ENCODE data around the gene CHRNE.
"Not testable (repeated sequence)": the region's sequence is repeated elsewhere in the genome, so short reads cannot be mapped to it uniquely, and the experiment has no call there.

Gene CHRNE

DNA sequence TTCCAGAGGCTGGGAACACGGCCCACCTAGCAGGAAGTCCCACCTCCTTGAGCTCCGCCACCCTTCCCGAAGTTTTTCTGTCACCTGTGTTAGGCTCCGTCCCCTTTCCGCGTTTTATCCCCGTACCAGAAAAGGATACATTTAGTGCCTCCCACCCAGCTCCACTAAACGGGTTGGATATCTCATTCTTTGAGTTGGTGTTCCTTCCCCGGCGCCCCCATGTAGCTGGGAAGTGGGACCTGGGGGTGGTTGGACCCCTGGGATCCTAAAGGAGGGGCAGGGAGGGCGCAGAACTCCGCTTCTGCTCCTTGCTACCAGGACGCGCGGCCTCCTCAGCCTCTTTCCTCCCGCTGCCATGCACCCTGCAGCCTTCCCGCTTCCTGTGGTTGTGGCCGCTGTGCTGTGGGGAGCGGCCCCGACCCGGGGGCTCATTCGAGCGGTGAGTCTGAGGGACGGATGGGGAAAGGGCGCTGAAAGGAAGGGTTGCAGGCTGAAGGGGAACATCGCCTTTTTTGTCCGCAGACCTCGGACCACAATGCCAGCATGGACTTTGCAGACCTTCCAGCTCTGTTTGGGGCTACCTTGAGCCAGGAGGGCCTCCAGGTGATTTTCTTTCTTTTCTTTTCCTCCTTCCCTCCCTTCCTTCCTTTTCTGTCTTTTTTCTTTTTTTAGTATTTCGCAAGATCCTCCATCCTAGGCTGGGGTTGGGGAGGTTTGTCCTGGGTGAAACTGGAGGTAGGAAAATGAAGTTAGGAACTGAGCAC, 37.8 kb upstream of the CHRNE start:
- DNase-seq: peak in 9 of 10 donors; percentile 72 to 96 (median 82)
- intact Hi-C loops (cut with DNase I): loop anchor here (2.0 kb wide), 1 partner anchor 26 kb away; the partner anchor contains the start of gene SPAG7

DNA sequence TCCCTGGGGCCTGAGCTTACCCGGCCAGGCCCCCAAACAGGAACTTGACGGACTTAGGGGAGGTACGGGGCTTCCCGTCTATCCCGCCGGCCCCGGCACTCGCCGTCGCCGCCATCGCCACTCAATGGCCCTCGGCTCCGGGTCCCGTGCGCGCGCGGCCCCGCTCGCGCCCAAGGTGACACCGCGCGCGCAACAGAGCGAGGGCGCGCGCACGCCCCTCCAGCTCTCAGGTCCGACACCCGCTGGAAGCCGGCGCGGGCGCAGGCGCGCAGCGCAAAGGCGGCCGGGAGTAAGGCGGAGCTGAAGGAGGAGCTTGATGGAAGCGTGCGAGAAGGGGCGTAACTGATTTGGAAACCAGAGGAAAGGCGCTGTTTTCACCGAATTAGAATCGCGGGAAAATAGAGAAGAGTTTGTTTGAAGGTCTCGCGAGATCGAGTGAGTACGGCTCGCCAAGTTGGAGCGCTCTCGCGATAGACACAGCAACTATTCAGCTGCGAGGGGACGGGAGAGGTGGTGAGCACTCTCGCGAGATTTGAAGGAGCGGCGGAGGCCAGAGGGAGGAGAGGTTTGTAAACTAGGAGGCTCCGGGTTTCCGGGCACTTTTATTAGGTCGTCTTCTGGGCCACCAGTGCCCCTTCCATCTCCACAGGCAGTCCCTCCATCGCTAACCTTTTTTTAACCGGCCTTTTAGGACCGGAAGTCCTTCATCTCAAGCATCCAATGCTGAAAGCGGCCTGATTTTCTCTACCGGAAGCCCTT, 37.1 kb upstream of the CHRNE start, which contains the start of the genes RNF167 and SLC25A11:
RNF167 (plus strand) TSS at position 473 of the 759 bp plus-strand sequence. CDS start 642 bp downstream, outside the sequence.
SLC25A11 (minus strand) TSS at position 251 of the 759 bp plus-strand sequence; CDS start at position 115, 136 bp downstream.
- intact Hi-C loops (cut with DNase I): loop anchor here (2.0 kb wide), 1 partner anchor 27 kb away; the partner anchor contains the start of gene SPAG7
- peak; percentile 90 to 99 (median 94) for DNase-seq

DNA sequence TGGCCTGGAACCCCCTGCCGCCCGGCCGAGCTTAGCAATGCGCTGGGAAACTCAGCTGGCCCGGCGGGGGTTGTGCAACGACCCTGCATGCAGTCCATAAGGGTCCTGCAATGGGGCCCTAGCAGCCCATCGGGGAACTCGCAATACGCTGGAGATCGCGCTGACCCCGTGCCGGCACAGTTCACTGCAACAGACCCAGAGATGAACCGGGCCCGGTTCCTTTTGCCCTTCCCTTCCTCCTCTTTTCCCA, 36.6 kb upstream of the CHRNE start:
- intact Hi-C loops (cut with DNase I): no loop called here
- peak in 1 of 10 donors; percentile 85 for DNase-seq

DNA sequence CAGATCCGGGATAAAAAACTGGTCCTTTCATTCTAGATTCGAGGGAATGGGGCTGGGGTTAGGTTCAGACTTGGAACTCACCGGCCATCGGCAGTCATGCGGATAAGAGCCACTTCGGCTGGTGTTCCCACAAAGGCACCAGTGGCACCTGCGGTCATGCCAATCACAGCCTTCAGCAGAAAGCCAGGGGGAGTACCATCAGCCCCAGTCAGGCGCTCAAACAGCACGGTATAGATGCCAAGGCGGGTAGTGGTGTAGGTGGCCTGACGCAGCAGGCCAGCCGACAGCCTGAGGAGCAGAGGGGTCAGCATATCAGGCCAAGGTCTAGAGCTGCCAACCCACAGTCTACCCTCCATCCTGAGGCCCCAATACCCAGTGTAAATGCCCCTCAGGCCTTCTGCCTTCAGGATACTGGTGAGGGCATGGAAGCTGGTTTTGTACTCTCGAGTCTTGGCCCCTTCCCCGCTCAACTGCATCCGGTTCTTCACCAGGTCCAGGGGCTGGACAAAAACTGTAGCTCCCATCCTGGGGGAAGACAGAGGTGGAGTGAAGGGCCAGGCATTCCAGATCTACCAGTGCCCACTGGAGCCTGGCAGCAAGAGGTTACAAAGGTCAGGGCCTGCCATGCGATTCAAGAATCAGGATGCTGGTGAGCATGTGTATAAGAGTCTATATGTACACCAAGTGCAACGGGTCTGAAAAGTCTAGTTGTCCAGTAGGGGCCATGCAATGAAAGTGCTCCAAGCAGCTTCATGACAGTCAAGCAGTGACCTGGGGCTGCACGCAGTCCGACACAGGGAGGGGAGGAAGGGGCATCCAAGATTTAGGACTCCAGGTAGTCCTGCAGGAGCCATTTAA, 36.0 kb upstream of the CHRNE start:
- DNase-seq: peak in 2 of 10 donors; percentile 37 to 46
- intact Hi-C loops (cut with DNase I): no loop called here

DNA sequence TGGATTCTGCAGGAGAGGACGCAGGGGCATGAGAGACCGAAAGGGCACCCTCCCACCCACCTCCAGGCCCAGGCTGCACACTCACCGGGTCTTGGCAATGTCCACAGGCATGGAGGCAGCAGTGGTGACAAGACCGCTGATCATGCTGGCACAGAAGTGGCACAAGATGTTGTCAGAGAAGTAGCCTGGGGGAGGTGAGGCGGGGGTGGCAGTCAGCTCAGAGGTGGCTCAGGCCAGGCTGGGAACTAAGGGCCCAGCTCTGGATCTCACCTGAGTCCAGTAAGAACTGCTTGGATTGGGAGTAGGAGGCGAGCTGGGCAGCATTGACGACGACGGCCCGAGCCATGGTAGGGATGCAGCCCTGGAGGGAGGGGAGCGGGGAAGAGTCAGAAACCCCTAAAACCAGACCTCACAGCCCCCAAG, 35.2 kb upstream of the CHRNE start:
- DNase-seq: peak in 2 of 10 donors; percentile 67 to 69
- intact Hi-C loops (cut with DNase I): no loop called here

DNA sequence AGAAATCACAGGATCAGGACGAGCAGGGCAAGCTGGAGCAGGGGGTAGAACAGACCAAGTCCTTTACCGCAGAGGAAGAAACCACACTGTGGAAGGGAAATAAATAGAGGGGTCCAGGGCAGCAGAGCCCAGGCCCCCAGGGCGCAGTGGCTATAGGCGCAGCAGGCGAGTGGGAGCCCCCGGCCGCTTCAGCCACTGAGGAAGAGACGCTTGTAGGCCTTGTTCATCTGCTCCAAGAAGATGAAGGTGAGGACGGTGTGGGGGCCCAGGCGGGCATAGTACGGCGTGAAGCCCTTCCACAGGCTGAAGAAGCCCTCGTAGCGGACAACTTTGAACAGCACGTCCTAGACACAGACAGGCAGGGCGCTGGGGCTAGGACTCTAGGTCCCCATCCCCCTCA, 34.7 kb upstream of the CHRNE start:
- intact Hi-C loops (cut with DNase I): no loop called here
- DNase-seq: peak in 1 of 10 donors; percentile 67

DNA sequence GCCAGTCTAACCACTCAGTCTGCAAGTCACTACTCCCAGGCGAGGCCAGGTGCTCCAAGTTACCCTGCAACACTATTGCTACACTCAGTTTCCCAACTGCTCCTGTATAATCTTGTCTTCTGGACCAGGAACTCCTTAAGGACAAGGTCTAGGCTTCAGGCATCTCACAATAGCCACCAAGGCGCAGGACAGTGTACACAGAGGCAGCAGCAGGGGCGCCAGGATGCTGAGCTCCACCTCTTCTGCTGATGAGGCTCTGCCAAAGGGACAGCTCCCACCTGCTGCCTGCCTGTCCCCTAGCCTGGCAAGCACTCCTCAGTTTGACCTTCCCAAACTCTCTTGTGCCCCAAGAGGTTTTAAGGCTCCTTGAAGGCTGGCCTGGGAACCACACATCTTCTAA, 33.5 kb upstream of the CHRNE start:
- peak in 2 of 10 donors; percentile 22 to 51 for DNase-seq
- intact Hi-C loops (cut with DNase I): no loop called here

DNA sequence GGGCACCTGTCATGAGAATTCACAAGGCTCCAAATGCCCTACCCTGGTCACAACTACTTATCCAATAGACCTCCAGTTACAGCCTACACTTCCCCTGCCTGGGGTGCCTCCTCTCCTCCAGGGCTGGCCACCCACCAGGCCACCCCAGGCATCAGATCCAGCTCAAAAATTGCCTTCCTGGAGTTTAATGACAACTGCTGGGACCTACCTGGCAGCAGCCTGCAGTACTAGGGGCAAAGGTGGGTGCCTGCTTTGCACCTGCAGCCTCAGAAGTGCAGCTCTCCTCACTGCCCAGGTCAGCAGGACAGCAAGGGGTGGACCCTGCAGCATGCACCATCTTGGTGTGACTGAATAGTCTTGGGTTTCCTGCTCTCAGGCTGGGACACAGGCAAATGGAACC, 32.8 kb upstream of the CHRNE start:
- intact Hi-C loops (cut with DNase I): no loop called here
- peak in 2 of 10 donors; percentile 23 to 65 for DNase-seq

DNA sequence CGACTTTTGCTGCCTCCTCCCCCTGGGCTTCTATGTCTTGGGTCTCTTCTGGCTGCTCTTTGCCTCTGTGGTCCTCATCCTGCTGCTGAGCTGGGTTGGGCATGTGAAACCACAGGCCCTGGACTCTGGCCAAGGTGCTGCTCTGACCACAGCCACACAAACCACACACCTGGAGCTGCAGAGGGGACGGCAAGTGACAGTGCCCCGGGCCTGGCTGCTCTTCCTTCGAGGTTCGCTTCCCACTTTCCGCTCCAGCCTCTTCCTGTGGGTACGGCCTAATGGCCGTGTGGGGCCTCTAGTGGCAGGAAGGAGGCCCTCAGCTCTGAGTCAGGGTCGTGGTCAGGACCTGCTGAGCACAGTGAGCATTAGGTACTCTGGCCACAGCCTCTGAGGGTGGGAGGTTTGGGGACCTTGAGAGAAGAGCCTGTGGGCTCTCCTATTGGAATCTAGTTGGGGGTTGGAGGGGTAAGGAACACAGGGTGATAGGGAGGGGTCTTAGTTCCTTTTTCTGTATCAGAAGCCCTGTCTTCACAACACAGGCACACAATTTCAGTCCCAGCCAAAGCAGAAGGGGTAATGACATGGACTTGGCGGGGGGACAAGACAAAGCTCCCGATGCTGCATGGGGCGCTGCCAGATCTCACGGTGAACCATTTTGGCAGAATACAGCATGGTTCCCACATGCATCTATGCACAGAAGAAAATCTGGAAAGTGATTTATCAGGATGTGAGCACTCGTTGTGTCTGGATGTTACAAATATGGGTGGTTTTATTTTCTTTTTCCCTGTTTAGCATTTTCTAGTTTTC, 31.5 kb upstream of the CHRNE start:
- intact Hi-C loops (cut with DNase I): no loop called here

DNA sequence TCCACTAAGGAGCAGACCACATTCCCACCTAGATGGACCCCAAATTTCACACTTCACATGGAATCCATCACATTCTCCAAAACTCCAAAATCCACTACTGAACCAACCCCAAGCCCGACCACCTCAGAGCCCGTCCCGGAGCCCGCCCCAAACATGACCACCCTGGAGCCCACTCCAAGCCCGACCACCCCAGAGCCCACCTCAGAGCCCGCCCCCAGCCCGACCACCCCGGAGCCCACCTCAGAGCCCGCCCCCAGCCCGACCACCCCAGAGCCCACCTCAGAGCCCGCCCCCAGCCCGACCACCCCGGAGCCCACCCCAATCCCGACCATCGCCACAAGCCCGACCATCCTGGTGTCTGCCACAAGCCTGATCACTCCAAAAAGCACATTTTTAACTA, 30.7 kb upstream of the CHRNE start:
- peak in 3 of 10 donors; percentile 12 to 35 (median 19) for DNase-seq
- intact Hi-C loops (cut with DNase I): no loop called here

More for the DNA sequence above, 31.5 kb upstream of the CHRNE start:
- peak in 3 of 10 donors; percentile 51 to 81 (median 58) for DNase-seq

DNA sequence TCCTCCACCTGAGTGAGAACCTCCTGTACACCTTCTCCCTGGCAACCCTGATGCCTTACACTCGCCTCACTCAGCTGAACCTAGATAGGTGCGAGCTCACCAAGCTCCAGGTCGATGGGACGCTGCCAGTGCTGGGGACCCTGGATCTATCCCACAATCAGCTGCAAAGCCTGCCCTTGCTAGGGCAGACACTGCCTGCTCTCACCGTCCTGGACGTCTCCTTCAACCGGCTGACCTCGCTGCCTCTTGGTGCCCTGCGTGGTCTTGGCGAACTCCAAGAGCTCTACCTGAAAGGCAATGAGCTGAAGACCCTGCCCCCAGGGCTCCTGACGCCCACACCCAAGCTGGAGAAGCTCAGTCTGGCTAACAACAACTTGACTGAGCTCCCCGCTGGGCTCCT, 29.9 kb upstream of the CHRNE start:
- intact Hi-C loops (cut with DNase I): no loop called here

DNA sequence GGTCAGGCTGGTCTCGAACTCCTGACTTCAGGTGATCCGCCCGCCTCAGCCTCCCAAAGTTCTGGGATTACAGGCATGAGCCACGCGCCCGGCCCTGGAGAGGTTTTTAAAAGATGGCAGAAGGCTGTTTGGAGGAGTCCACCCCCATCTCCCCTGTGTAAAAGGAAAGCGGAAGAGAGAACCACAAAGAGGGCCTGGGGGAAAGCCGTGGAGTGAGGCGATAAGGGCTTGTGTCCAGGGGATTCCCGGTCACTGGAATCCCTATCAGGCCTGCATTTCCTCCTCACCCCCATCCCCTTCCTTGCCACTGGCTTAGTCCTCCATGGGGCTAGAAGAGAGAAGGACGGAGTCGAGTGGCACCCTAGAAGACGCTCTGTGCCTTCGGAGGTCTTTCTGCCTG, 29.1 kb upstream of the CHRNE start, which contains the start of gene GP1BA:
GP1BA (plus strand) TSS at position 315 of the 400 bp plus-strand sequence. CDS start 328 bp downstream, outside the sequence.
- DNase-seq: peak in 2 of 10 donors; percentile 39 to 41
- intact Hi-C loops (cut with DNase I): no loop called here

More for the DNA sequence above, 29.9 kb upstream of the CHRNE start:
- DNase-seq: peak in 3 of 10 donors; percentile 61 to 80 (median 66)

DNA sequence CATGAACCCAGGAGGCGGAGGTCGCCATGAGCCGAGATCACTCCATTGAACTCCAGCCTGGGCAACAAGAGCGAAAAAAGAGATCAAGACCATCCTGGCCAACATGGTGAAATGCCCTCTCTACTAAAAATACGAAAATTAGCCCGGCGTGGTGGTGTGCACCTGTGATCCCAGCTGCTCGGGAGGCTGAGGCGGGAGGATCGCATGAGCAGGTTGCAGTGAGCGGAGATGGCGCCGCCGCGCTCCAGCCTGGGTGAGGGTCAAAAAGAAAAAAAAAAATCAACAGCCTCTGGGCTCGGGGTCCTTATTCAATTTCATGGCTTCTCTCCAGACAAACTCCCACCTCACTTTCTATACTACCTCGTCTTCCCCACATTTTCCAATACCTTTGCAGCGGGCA, 26.0 kb upstream of the CHRNE start:
- DNase-seq: peak in 2 of 10 donors; percentile 59
- intact Hi-C loops (cut with DNase I): no loop called here

DNA sequence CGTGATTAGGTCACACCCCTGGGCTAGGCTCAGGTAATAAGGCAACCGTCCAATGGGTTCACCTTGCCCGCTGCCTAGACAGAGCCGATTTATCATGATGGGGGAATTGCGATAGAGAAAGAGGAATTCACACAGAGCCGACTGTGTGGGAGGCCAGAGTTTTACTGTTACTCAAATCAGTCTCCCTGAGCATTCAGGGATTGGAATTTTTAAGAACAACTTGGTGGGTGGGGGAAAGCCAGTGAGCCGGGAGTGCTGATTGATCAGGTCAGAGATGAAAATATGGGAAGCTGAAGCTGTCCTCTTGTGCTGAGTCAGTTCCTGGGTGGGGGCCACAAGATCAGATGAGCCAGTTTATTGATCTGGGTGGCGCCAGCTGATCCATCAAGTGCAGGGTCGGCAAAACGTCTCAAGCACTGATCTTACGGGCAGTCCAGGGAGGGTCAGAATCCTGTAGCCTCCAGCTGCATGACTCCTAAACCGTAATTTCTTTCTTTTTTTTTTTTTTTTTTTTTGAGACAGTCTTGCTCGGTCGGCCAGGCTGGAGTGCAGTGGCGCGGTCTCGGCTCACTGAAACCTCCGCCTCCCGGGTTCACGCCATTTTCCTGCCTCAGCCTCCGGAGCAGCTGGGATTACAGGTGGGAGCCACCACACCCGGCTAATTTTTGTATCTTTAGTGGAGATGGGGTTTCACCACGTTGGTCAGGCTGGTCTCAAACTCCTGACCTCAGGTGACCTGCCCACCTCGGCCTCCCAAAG, 23.9 kb upstream of the CHRNE start:
- intact Hi-C loops (cut with DNase I): not testable (repeated sequence)
- DNase-seq: peak in 1 of 10 donors; percentile 16

DNA sequence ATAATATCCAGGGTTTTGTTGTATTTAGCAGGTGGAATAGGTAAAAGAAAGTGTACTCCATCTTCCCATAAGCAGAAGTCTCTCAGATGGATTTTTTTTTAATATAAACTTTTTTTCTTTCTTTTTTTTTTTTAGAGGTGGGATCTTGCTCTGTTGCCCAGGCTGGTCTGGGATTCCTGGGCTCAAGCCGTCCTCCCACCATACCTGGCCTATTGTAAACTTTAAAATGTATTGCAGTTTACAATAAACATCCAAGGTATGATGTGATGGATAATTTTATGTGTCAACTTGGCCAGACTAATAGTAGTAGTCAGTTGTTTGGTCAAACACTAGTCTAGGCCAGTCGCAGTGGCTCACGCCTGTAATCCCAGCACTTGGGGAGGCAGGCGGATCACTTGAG, 18.4 kb upstream of the CHRNE start:
- intact Hi-C loops (cut with DNase I): no loop called here

DNA sequence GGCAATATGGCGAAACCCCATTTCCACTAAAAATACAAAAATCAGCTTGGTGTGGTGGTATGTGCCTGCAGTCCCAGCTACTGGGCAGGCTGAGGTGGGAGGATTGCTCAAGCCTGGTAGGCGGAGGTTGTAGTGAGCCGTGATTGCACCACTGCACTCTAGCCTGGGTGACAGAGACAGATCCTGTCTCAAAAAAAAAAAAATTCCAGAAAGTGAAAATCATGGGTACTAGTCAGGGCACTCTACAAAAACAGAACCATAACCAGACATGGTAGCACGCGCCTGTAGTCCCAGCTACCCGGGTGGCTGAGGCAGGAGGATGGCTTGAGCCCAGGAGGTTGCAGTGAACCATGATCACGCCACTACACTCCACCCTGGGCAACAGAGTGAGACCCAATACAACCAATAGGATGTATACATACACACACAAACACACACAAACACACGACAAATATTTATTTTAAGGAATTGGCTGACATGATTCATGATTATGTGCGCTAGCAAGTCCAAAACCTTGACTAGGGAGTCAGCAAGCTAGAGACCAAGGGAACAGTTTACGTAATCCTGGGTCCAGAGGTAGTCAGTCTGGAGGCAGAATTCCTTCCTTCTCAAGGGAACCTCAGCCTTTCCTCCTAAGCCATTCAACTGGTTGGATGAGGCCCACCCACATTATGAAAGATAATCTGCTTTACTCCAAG, 17.6 kb upstream of the CHRNE start:
- peak in 2 of 10 donors; percentile 36 to 41 for DNase-seq
- intact Hi-C loops (cut with DNase I): no loop called here

More for the DNA sequence above, 18.4 kb upstream of the CHRNE start:
- DNase-seq: peak in 2 of 10 donors; percentile 8 to 24

DNA sequence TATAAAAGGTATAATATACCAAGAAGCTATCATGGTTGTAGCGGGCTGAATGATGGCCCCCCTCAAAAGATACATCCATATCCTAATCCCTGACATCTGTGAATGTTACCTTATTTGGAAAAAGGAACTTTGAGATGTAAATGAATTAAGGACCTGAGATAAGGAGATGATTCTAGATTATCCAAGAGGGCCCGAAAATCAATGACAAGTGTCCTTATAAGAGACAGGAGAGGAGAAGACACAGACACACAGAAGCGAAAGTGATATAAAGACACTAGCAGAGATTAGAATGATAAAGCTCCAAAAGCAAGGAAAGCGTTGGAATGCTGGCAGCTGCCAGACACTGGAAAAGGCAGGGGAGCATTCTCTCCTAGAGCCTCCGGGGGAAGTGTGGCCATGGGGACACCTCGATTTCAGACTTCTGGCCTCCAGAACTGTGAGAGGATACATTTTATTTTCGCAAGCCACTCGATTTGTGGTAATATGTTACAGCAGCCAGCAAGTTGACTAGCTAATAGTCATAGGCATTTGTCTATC, 16.7 kb upstream of the CHRNE start:
- DNase-seq: peak in 2 of 10 donors; percentile 8 to 29
- intact Hi-C loops (cut with DNase I): no loop called here

DNA sequence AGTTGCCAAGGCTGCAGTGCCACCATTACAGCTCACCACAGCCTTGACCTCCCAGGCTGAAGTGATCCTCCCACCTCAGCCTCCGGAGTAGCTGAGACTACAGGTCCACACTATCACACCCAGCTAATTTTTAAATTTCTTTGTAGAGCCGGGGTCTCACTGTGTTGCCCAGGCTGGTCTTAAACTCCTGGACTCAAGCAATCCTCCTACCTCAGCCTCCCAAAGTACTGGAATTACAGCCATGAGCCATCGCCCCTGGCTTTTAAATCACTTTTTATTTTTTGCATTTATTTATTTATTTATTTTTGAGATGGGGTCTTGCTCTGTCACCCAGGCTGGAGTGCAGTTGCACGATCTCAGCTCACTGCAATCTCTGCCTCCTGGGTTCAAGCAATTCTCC, 11.7 kb upstream of the CHRNE start:
- DNase-seq: peak in 2 of 10 donors; percentile 27 to 39
- intact Hi-C loops (cut with DNase I): not testable (repeated sequence)

All from posterior cingulate gyrus (tissue), 11 donors.